Brain microvascular endothelial cell (primary cell): ENCODE measurements around the gene BCORL1.

Experiments used
- DNase-seq: peaks from one replicate; pipeline ENCODE4 v3.0.0-alpha.2; 2020
- H3K27ac ChIP-seq: fragments of 250-450 bp; sonication (Bioruptor Pico); 2 replicates; pipeline ENCODE4 v1.5.1; 2020; ENCODE audit warnings: mild to moderate bottlenecking, moderate library complexity
- H3K27me3 ChIP-seq: fragments of 250-450 bp; sonication (Bioruptor Pico); replicated peaks from 2 replicates; pipeline ENCODE4 v1.5.1; 2020; ENCODE audit warnings: mild to moderate bottlenecking
- H3K36me3 ChIP-seq: fragments of 250-450 bp; sonication (Bioruptor Pico); replicated peaks from 2 replicates; pipeline ENCODE4 v1.5.1; 2020; ENCODE audit warnings: mild to moderate bottlenecking
- H3K4me3 ChIP-seq: 2 replicates; pipeline ENCODE4 v1.5.1; 2011; ENCODE audit warnings: low read depth, mild to moderate bottlenecking, control low read depth, low read length, moderate library complexity
- CTCF ChIP-seq: IDR thresholded peaks from 2 replicates; pipeline ENCODE4 v1.5.1; 2011; ENCODE audit warnings: low read depth, mild to moderate bottlenecking, moderate library complexity, low read length, control low read depth, inconsistent platforms; ENCODE audit errors: missing control alignments
- in situ Hi-C: cut with HindIII; loops from 2 replicates; pipeline ENCODE4 v1.10.0; 2017; ENCODE audit warnings: low sequenced_read_pairs, low pct_ligation_motif_present

The BCORL1 gene

GRCh38 chrX:130058652-130059051, 76.2 kb downstream of the BCORL1 start:
- DNase-seq: no peak
- Histone ChIP-seq H3K4me3 (no peak overlapping the region), H3K27me3 (no peaks in the 10 kb centered on the region), H3K27ac (no peak overlapping the region), H3K36me3 (no peaks in the 10 kb centered on the region)
- no peak for TF ChIP-seq CTCF
- in situ Hi-C loops: no loop called here

GRCh38 chrX:130060122-130061069, 78.0 kb downstream of the BCORL1 start:
- Histone ChIP-seq H3K27ac (peak overlapping the region; percentile 71), H3K4me3 (peak overlapping the region; percentile 55), H3K27me3 (no peaks in the 10 kb centered on the region), H3K36me3 (no peaks in the 10 kb centered on the region)
- DNase-seq: peak; percentile 30
- in situ Hi-C loops: no loop called here
- TF ChIP-seq CTCF: peak; percentile 63

- in situ Hi-C loops: no loop called here
- Histone ChIP-seq H3K27me3 (no peaks in the 10 kb centered on the region), H3K4me3 (no peak overlapping the region), H3K27ac (no peak overlapping the region), H3K36me3 (peaks cover 6% of the 10 kb centered on the region)
- TF ChIP-seq CTCF: no peak
- no peak for DNase-seq
Observed at GRCh38 chrX:130066975-130067615, 84.7 kb downstream of the BCORL1 start.

- no peak for DNase-seq
- Histone ChIP-seq H3K27ac (no peak overlapping the region), H3K4me3 (no peak overlapping the region), H3K27me3 (no peaks in the 10 kb centered on the region), H3K36me3 (peaks cover 8% of the 10 kb centered on the region)
- no peak for TF ChIP-seq CTCF
- in situ Hi-C loops: no loop called here
Observed at GRCh38 chrX:130071611-130072344, 89.3 kb downstream of the BCORL1 start.

- no peak overlapping the region for H3K27ac ChIP-seq
- peaks cover 8% of the 10 kb centered on the region for H3K36me3 ChIP-seq
- TF ChIP-seq CTCF: no peak
- no peak for DNase-seq
- in situ Hi-C loops: no loop called here
- H3K4me3 ChIP-seq: no peak overlapping the region
- no peaks in the 10 kb centered on the region for H3K27me3 ChIP-seq
Observed at GRCh38 chrX:130072345-130072740, 89.9 kb downstream of the BCORL1 start.
